Hepatocyte (in vitro differentiated cells): Measurements from ENCODE around the gene UGT1A6. TPM values are rescaled to one million over a fixed set of nuclear protein-coding genes. Genes with fewer than 3 reads are reported as not detected.
A peak's percentile ranks its signal among the peaks of the same experiment; 100 is the strongest.

Source experiments
- DNase-seq: peaks from one replicate; pipeline ENCODE4 v3.0.0-alpha.2; 2016; ENCODE audit warnings: low spot score
- H2AFZ ChIP-seq: fragments of 200-600 bp; sonication (generic); 2 replicates; pipeline ENCODE4 v1.6.0; 2016; ENCODE audit warnings: antibody characterized with exemption, mild to moderate bottlenecking
- H3K27ac ChIP-seq: fragments of 200-600 bp; sonication (generic); 2 replicates; pipeline ENCODE4 v1.5.1; 2016; ENCODE audit warnings: mild to moderate bottlenecking
- H3K27me3 ChIP-seq: fragments of 200-600 bp; sonication (generic); 2 replicates; pipeline ENCODE4 v1.6.1; 2016
- H3K36me3 ChIP-seq: fragments of 200-600 bp; sonication (generic); replicated peaks from 2 replicates; pipeline ENCODE4 v1.5.1; 2016; ENCODE audit warnings: low read depth; ENCODE audit not compliant: insufficient read depth
- H3K4me1 ChIP-seq: fragments of 200-600 bp; sonication (generic); 2 replicates; pipeline ENCODE4 v1.5.1; 2016; ENCODE audit warnings: mild to moderate bottlenecking, moderate library complexity; ENCODE audit not compliant: insufficient read depth
- H3K4me2 ChIP-seq: fragments of 200-600 bp; sonication (generic); 2 replicates; pipeline ENCODE4 v1.6.0; 2016
- H3K4me3 ChIP-seq: fragments of 200-600 bp; sonication (generic); 2 replicates; pipeline ENCODE4 v1.5.1; 2016; ENCODE audit warnings: mild to moderate bottlenecking
- H3K79me2 ChIP-seq: fragments of 200-600 bp; sonication (generic); 2 replicates; pipeline ENCODE4 v1.6.0; 2017; ENCODE audit warnings: mild to moderate bottlenecking
- H3K9me2 ChIP-seq: fragments of 200-600 bp; sonication (generic); replicated peaks from 2 replicates; pipeline ENCODE4 v1.6.0; 2017; ENCODE audit warnings: mild to moderate bottlenecking; ENCODE audit not compliant: insufficient read depth
- H3K9me3 ChIP-seq: fragments of 200-600 bp; sonication (generic); 2 replicates; pipeline ENCODE4 v1.5.1; 2016; ENCODE audit warnings: low read depth, mild to moderate bottlenecking
- H4K20me1 ChIP-seq: fragments of 200-600 bp; sonication (generic); 2 replicates; pipeline ENCODE4 v1.6.0; 2016; ENCODE audit warnings: mild to moderate bottlenecking; ENCODE audit not compliant: insufficient read depth, poor library complexity, severe bottlenecking
- EZH2 ChIP-seq: fragments of 200-600 bp; sonication (generic); IDR thresholded peaks from 2 replicates; pipeline ENCODE4 v1.6.1; 2016; ENCODE audit warnings: antibody characterized with exemption, mild to moderate bottlenecking, borderline replicate concordance
- EZH2phosphoT487 ChIP-seq: fragments of 200-600 bp; sonication (generic); IDR thresholded peaks from one replicate; pipeline ENCODE4 v1.6.1; 2018; ENCODE audit warnings: antibody characterized with exemption, mild to moderate bottlenecking, low read depth, moderate library complexity; ENCODE audit not compliant: unreplicated experiment, severe bottlenecking
- WGBS: methylation state at CpG from one replicate; pipeline ENCODE4 v1.1.6; 2016; ENCODE audit warnings: low lambda C conversion rate; ENCODE audit errors: missing lambda C conversion rate; 5-methylcytosine and 5-hydroxymethylcytosine counted together
- polyA plus RNA-seq: library from polyadenylated mRNA; unstranded; fragments of >200 nt; fragmentation: Nextera tagmentation; extraction: Ambion mirVana; gene quantifications from 2 replicates; pipeline ENCODE4 v1.2.1, GENCODE V29; 2016
- total RNA-seq: library from RNA; depleted of rRNA; stranded (reverse); fragments of >200 nt; gene quantifications from 2 replicates; pipeline ENCODE4 v1.2.3, GENCODE V29; 2014
- TF ChIP-seq, protein P1 (sequence below): fragments of 200-600 bp; sonication (generic); IDR thresholded peaks from 2 replicates; pipeline ENCODE4 v1.5.1; 2016; ENCODE audit warnings: antibody characterized with exemption, mild to moderate bottlenecking; ENCODE audit not compliant: poor library complexity

Gene UGT1A6
- total and polyA plus RNA-seq, 2 experiments from 2014 or later: 0.77 to 3.4 TPM

GRCh38 chr2:233760043-233760442 is 67.4 kb downstream of the UGT1A6 start, which contains the start of gene UGT1A1:
Gene UGT1A1 (plus strand): TSS chr2:233760270. CDS start chr2:233760288, 18 bp downstream.
- H3K36me3 ChIP-seq: no peaks in the 10 kb centered on the region
- DNase-seq: peak; percentile 24
- no peaks in the 10 kb centered on the region for H4K20me1 ChIP-seq
- no peak for TF ChIP-seq EZH2
- H3K4me2 ChIP-seq: no peak within 1 kb of the TSS
- H3K4me3 ChIP-seq: no peak within 1 kb of the TSS
- no peak within 1 kb of the TSS for H2AFZ ChIP-seq
- 85% methylated on average over 6 of the region's 6 CpGs for WGBS
- H3K27ac ChIP-seq: peak within 1 kb of the TSS; percentile 49
- H3K9me2 ChIP-seq: no peaks in the 10 kb centered on the region
- H3K27me3 ChIP-seq: no peaks in the 10 kb centered on the region
- no peaks in the 10 kb centered on the region for H3K9me3 ChIP-seq
- H3K79me2 ChIP-seq: no peaks in the 10 kb centered on the region
- peaks cover 11% of the 10 kb centered on the region for H3K4me1 ChIP-seq

DNA sequence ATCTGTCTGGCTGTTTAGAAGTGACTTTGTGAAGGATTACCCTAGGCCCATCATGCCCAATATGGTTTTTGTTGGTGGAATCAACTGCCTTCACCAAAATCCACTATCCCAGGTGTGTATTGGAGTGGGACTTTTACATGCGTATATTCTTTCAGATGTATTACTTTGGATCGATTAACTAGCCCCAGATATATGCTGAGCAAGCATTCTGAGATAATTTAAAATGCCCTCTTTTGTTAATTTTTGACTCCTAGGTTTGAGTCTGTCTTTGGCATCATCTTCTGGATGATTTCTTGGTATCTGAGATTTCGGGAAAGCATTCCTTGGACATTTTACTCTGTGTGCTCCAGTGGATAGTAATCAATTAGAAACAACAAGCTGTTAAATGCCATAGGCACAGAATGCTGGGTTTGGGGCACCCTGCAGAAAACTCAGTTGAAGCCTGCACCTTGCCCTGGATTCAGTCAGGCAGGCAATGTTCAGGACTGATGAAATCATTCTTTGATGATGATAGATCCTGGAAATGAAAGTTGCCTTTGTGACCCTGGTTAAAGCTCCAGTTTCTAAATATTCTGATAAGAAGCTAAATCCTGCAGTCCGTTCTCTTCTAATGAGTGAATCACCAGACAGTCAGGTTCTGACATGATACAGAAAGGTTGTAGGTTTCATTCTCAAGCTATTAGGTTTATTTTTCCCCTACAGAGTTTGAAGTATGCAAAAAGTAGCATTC is 68.5 kb downstream of the UGT1A6 start:
- no peaks in the 10 kb centered on the region for H4K20me1 ChIP-seq
- H3K4me2 ChIP-seq: no peak overlapping the region
- no peak for TF ChIP-seq EZH2
- TF ChIP-seq, protein P1, sequence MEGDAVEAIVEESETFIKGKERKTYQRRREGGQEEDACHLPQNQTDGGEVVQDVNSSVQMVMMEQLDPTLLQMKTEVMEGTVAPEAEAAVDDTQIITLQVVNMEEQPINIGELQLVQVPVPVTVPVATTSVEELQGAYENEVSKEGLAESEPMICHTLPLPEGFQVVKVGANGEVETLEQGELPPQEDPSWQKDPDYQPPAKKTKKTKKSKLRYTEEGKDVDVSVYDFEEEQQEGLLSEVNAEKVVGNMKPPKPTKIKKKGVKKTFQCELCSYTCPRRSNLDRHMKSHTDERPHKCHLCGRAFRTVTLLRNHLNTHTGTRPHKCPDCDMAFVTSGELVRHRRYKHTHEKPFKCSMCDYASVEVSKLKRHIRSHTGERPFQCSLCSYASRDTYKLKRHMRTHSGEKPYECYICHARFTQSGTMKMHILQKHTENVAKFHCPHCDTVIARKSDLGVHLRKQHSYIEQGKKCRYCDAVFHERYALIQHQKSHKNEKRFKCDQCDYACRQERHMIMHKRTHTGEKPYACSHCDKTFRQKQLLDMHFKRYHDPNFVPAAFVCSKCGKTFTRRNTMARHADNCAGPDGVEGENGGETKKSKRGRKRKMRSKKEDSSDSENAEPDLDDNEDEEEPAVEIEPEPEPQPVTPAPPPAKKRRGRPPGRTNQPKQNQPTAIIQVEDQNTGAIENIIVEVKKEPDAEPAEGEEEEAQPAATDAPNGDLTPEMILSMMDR: no peak
- no peak for TF ChIP-seq EZH2phosphoT487
- H3K9me3 ChIP-seq: no peaks in the 10 kb centered on the region
- peaks cover 5% of the 10 kb centered on the region for H3K4me1 ChIP-seq
- no peaks in the 10 kb centered on the region for H3K27me3 ChIP-seq
- no peaks in the 10 kb centered on the region for H3K36me3 ChIP-seq
- no peak overlapping the region for H3K27ac ChIP-seq
- DNase-seq: no peak
- H2AFZ ChIP-seq: no peak overlapping the region
- H3K79me2 ChIP-seq: no peaks in the 10 kb centered on the region
- no peak overlapping the region for H3K4me3 ChIP-seq
- 78% methylated on average over 4 of the region's 4 CpGs for WGBS
- no peaks in the 10 kb centered on the region for H3K9me2 ChIP-seq

- no peaks in the 10 kb centered on the region for H3K4me1 ChIP-seq
- H3K27ac ChIP-seq: peak overlapping the region; percentile 71
- H3K9me2 ChIP-seq: no peaks in the 10 kb centered on the region
- 66% methylated on average over 7 of the region's 7 CpGs for WGBS
- H3K4me3 ChIP-seq: no peak overlapping the region
- H2AFZ ChIP-seq: no peak overlapping the region
- TF ChIP-seq EZH2phosphoT487 (no peak), EZH2 (no peak)
- TF ChIP-seq, protein P1: no peak
- no peaks in the 10 kb centered on the region for H3K36me3 ChIP-seq
- no peaks in the 10 kb centered on the region for H4K20me1 ChIP-seq
- H3K79me2 ChIP-seq: no peaks in the 10 kb centered on the region
- no peak overlapping the region for H3K4me2 ChIP-seq
- no peaks in the 10 kb centered on the region for H3K9me3 ChIP-seq
- DNase-seq: peak; percentile 38
- no peaks in the 10 kb centered on the region for H3K27me3 ChIP-seq
Measured at GRCh38 chr2:233764264-233764663, 71.6 kb downstream of the UGT1A6 start.

GRCh38 chr2:233764761-233765160 is 72.1 kb downstream of the UGT1A6 start:
- no peaks in the 10 kb centered on the region for H3K27me3 ChIP-seq
- no peaks in the 10 kb centered on the region for H4K20me1 ChIP-seq
- no peak overlapping the region for H3K4me3 ChIP-seq
- 79% methylated on average over 3 of the region's 3 CpGs for WGBS
- no peak for DNase-seq
- no peaks in the 10 kb centered on the region for H3K4me1 ChIP-seq
- no peaks in the 10 kb centered on the region for H3K9me3 ChIP-seq
- H2AFZ ChIP-seq: no peak overlapping the region
- H3K79me2 ChIP-seq: no peaks in the 10 kb centered on the region
- TF ChIP-seq EZH2 (no peak), EZH2phosphoT487 (no peak)
- TF ChIP-seq, protein P1: no peak
- no peak overlapping the region for H3K4me2 ChIP-seq
- H3K9me2 ChIP-seq: no peaks in the 10 kb centered on the region
- H3K27ac ChIP-seq: peak overlapping the region; percentile 71
- no peaks in the 10 kb centered on the region for H3K36me3 ChIP-seq
